Hair follicle dermal papilla cell (primary cell): ENCODE measurements around the gene SEMA5B. TPM values are rescaled to one million over a fixed set of nuclear protein-coding genes. Genes with fewer than 3 reads are reported as not detected.

Source experiments
- total RNA-seq: library from RNA; depleted of rRNA; stranded (reverse); fragments of >200 nt; gene quantifications from 2 replicates; pipeline ENCODE4 v1.2.3, GENCODE V29; 2012

The SEMA5B gene
- 0.12 TPM in 1 of 2 replicates, not detected in the other for total RNA-seq

DNA sequence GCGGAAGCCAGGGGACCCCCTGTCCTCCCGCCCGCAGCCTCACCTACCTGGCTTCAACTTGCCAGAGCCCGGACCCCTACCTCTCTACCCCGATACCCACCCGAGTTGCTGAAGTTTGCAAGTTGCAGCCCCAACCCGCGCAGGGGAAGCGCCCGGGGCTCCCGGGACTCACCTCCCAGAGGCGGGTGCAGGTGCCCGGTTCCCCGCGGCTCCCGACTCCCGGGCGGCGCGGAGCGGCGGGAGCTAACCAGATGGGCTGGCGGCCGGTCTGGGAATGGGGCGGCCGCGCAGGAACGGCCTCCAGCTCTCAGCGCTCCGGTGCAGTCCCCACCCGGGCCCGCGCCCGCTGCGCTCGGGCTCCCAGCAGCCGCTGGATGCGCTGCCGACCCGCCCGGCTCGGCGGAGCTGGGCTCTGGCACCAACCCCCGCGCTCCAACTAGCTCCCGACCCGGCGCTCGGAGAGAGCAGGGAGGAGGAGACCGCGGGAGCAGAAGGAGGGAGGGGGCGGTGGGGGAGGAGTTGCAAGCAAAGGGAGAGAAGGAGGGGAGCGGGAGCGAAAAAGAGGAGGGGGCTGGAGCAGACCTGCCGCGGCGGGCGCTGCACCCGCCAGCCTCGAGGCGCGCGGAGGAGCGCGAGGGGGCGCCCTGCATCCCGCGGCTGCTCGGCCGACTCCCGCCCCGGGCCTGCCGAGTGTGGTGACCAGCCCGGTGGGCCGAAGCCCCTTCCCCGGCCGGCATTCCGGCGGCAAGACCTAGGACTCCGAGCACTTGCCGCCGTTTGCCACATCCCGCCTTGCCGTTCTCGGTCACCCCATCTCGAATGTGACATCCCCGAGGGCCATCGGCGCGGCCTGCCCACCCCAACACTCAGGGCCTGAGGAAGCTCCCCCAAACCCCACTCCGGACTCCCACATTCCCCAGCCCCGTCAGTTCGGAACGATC, at the start of gene SEMA5B:
TSS of gene SEMA5B (minus strand) at position 472 of the 941 bp plus-strand sequence. CDS start 66,500 bp downstream, outside the sequence.

GRCh38 chr3:123066896-123067688, 39.5 kb upstream of the SEMA5B start, which contains the start of gene PDIA5:
TSS of gene PDIA5 (plus strand) at chr3:123067025. CDS start at chr3:123067165, 140 bp downstream.

Other genes starting within 250 kb of the SEMA5B start
- gene HSPBAP1, start 233.9 kb downstream of the SEMA5B start, total RNA-seq = 9.1 and 10.9 TPM in 2 replicates
- gene SLC49A4, start 232.7 kb downstream of the SEMA5B start, total RNA-seq = 31.0 and 38.9 TPM in 2 replicates
- 59.6 and 63.8 TPM in 2 replicates for gene PDIA5, start 39.3 kb upstream of the SEMA5B start, total RNA-seq
- 39.3 and 39.4 TPM in 2 replicates for gene SEC22A, start 174.2 kb upstream of the SEMA5B start, total RNA-seq